Gastroesophageal sphincter (tissue), 4 donors: ENCODE measurements around the gene IGFBP6. TPM values are rescaled to one million over a fixed set of nuclear protein-coding genes. Genes with fewer than 3 reads are reported as not detected.

Source experiments
- ATAC-seq: fragments of 150-250 bp; one replicate; pipeline ENCODE4 v1.9.1; 2016; ENCODE audit warnings: mild to moderate bottlenecking, moderate library complexity
- H3K27ac ChIP-seq, 4 donors: fragments of 200-600 bp; sonication (generic) in 3 of 4; 1 replicate in 3 of 4; 2 replicates in 1 of 4; pipeline ENCODE4 v1.5.1; 2016 to 2019
- H3K27me3 ChIP-seq: fragments of 200-600 bp; sonication (generic); one replicate; pipeline ENCODE4 v1.5.1; 2019
- H3K36me3 ChIP-seq, 2 donors: fragments of 200-600 bp; sonication (generic); one replicate each; pipeline ENCODE4 v1.5.1; 2019; ENCODE audit warnings: control low read depth in 1 of 2
- H3K4me1 ChIP-seq, 3 donors: fragments of 200-600 bp; sonication (generic); 1 replicate in 2 of 3; 2 replicates in 1 of 3; pipeline ENCODE4 v1.5.1; 2016 to 2019; ENCODE audit warnings: control low read depth in 2 of 3
- H3K4me3 ChIP-seq, 2 donors: fragments of 200-600 bp; sonication (generic); one replicate each; pipeline ENCODE4 v1.5.1; 2019; ENCODE audit warnings: mild to moderate bottlenecking in 1 of 2, moderate library complexity in 1 of 2
- H3K9me3 ChIP-seq, 3 donors: fragments of 200-600 bp; sonication (generic); one replicate each; pipeline ENCODE4 v1.5.1; 2017 to 2019; ENCODE audit warnings: control low read depth in 2 of 3
- EP300 ChIP-seq: sonication (generic); formaldehyde crosslinking; IDR thresholded peaks from one replicate; pipeline ENCODE4 v1.6.1; 2017; ENCODE audit warnings: antibody characterized with exemption, mild to moderate bottlenecking
- POLR2A ChIP-seq, 2 donors: fragments of 450-650 bp; IDR thresholded peaks; one replicate each; pipeline ENCODE4 v1.6.1; 2017; ENCODE audit warnings: antibody characterized with exemption in 2 of 2, mild to moderate bottlenecking in 2 of 2, moderate library complexity in 1 of 2
- POLR2AphosphoS5 ChIP-seq: sonication (generic); formaldehyde crosslinking; IDR thresholded peaks from one replicate; pipeline ENCODE4 v1.6.1; 2017; ENCODE audit warnings: antibody characterized with exemption
- WGBS, 2 donors: methylation state at CpG; one replicate each; pipeline ENCODE4 v1.1.5; 2018; ENCODE audit warnings: low coverage in 1 of 2; 5-methylcytosine and 5-hydroxymethylcytosine counted together
- total RNA-seq, 4 donors: library from RNA; depleted of rRNA; stranded (reverse); fragments of >200 nt; gene quantifications; one replicate each; pipeline ENCODE4 v1.1.0, GENCODE V29; 2016
- TF ChIP-seq, protein P1 (sequence below), 4 experiments: fragments of 200-600 bp in 2 of 4; fragments of 450-650 bp in 2 of 4; sonication (generic) in 1 of 4; IDR thresholded peaks; one replicate each; pipeline ENCODE4 v1.5.1; 2017 to 2019; ENCODE audit warnings: antibody characterized with exemption in 4 of 4, mild to moderate bottlenecking in 2 of 4, moderate library complexity in 2 of 4

Gene IGFBP6
- total RNA-seq, 4 donors from 2014 or later = 632 to 1,838 (median 914) TPM

DNA sequence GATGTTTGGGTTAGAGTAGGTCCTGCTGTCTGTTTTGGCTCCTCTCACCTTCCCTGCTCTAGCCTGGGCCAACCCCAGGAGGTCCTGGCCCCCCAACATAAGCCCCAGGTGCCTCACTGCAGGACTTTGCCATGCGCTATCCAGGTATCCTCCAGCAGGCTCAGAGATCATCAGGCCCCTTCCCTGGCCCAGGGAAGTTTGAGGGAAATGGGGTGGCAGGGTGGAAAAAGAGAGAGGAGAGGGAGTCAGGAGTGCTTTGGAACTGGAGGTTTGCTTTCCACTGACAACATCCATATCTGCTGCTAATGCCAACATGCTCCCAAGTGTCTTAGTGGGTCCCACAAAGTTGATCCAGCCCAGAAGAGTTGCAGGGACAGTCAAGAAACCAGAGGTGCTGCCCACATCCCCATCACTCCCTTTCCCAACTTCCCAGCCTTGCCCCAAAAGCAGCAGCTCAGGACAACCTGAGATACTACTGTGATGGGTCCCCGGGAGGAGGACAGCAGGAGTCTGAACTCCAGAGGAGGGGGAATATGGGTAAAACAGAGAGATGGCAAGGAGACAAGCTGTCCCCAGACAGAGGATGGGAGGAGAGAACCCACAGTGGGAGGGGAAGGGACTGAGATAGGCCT, 46.9 kb upstream of the IGFBP6 start:
- Histone ChIP-seq H3K4me1 (peaks cover 0 to 85% (median 64%) of the 10 kb centered on the region in 3 donors), H3K27me3 (no peaks in the 10 kb centered on the region), H3K9me3 (no peaks in the 10 kb centered on the region), H3K4me3 (peak overlapping the region; percentile 57 to 85), H3K36me3 (peaks cover 0 to 23% of the 10 kb centered on the region in 2 donors), H3K27ac (peak overlapping the region; percentile 97 to 100 (median 99))
- 44% methylated on average over 2 of the region's 2 CpGs; no CpG with 5 or more reads in 1 of the 2 donors for WGBS, 2 donors
- no peak for ATAC-seq
- TF ChIP-seq, protein P1, sequence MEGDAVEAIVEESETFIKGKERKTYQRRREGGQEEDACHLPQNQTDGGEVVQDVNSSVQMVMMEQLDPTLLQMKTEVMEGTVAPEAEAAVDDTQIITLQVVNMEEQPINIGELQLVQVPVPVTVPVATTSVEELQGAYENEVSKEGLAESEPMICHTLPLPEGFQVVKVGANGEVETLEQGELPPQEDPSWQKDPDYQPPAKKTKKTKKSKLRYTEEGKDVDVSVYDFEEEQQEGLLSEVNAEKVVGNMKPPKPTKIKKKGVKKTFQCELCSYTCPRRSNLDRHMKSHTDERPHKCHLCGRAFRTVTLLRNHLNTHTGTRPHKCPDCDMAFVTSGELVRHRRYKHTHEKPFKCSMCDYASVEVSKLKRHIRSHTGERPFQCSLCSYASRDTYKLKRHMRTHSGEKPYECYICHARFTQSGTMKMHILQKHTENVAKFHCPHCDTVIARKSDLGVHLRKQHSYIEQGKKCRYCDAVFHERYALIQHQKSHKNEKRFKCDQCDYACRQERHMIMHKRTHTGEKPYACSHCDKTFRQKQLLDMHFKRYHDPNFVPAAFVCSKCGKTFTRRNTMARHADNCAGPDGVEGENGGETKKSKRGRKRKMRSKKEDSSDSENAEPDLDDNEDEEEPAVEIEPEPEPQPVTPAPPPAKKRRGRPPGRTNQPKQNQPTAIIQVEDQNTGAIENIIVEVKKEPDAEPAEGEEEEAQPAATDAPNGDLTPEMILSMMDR (IDR thresholded peaks at IDR 0.05) = no peak
- no peak for TF ChIP-seq EP300

DNA sequence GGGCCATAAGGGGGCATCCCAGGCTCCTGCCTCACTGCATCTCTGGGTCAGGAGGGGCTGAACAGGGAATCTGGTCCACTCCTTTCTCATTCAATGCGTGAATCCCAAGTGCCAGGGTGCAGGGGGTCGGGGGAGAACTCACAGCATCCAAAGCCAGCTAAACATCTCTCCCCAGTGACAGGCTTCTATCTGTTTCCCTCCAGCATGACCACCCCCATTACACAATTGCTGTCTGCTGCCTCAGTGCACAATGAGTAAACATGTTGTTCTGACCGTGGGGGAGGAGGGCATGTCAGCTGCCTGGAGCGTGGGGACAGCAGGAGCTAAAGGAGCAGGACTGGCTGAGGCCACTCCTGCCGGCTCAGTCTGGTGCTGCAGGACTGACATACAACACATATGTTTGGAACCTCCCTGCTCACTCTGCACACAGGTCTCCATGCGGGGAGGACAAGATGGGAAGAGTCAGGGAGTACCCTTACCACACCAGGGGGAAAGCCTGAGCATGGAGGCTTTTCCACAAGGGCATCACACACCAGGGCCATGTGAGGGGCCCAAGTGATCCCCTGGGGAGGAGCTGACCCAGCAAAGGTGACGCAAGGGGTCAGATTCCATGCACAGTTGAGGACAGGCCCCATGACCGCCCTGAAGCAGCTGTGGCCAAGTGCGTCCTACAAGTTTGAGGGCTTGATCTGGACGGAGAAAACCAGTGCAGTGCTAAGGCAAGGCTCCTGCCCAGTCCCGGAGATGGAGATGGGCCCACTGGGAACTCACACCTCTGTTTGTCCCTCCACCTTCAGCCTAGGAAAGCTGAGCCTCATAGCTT, 46.2 kb upstream of the IGFBP6 start:
- Histone ChIP-seq H3K4me3 (peak overlapping the region; percentile 57 to 85), H3K36me3 (peaks cover 0 to 30% of the 10 kb centered on the region in 2 donors), H3K4me1 (peaks cover 0 to 85% (median 61%) of the 10 kb centered on the region in 3 donors), H3K27me3 (no peaks in the 10 kb centered on the region), H3K9me3 (no peaks in the 10 kb centered on the region), H3K27ac (peak overlapping the region; percentile 97 to 100 (median 99))
- TF ChIP-seq POLR2A (IDR thresholded peaks at IDR 0.05) = peak; percentile 34 to 56
- peak; percentile 84 for TF ChIP-seq POLR2AphosphoS5
- no peak for TF ChIP-seq EP300
- TF ChIP-seq, protein P1 (IDR thresholded peaks at IDR 0.05) = peak in 3 of 4 experiments; percentile 19 to 65 (median 62)
- ATAC-seq = peak; percentile 13
- WGBS, 2 donors = 17 to 63% methylated on average over 1 to 2 of the region's 11 CpGs

GRCh38 chr12:53051881-53052412, 45.5 kb upstream of the IGFBP6 start:
- ATAC-seq = no peak
- H3K36me3 ChIP-seq = peaks cover 0 to 37% of the 10 kb centered on the region in 2 donors
- no peaks in the 10 kb centered on the region for H3K27me3 ChIP-seq
- no peaks in the 10 kb centered on the region for H3K9me3 ChIP-seq
- peaks cover 0 to 89% (median 61%) of the 10 kb centered on the region in 3 donors for H3K4me1 ChIP-seq
- H3K4me3 ChIP-seq = peak overlapping the region; percentile 57 to 85
- peak overlapping the region; percentile 97 to 100 (median 99) for H3K27ac ChIP-seq
- TF ChIP-seq POLR2AphosphoS5 = no peak
- TF ChIP-seq POLR2A (IDR thresholded peaks at IDR 0.05) = no peak
- TF ChIP-seq, protein P1 (IDR thresholded peaks at IDR 0.05) = no peak
- no peak for TF ChIP-seq EP300
- 14% methylated on average over 2 of the region's 7 CpGs; no CpG with 5 or more reads in 1 of the 2 donors for whole genome bisulfite sequencing, 2 donors

- peaks cover 0 to 96% (median 61%) of the 10 kb centered on the region in 3 donors for H3K4me1 ChIP-seq
- peaks cover 0 to 44% of the 10 kb centered on the region in 2 donors for H3K36me3 ChIP-seq
- H3K27me3 ChIP-seq = no peaks in the 10 kb centered on the region
- no peaks in the 10 kb centered on the region for H3K9me3 ChIP-seq
- ATAC-seq = peak; percentile 24
- no peak for TF ChIP-seq EP300
- TF ChIP-seq POLR2AphosphoS5 = peak; percentile 54
- TF ChIP-seq, protein P1 (IDR thresholded peaks at IDR 0.05) = peak in 3 of 4 experiments; percentile 17 to 23 (median 19)
- peak in 1 of 2 donors; percentile 12 for TF ChIP-seq POLR2A (IDR thresholded peaks at IDR 0.05)
- peak overlapping the region; percentile 97 to 100 (median 99) for H3K27ac ChIP-seq
- H3K4me3 ChIP-seq = peak overlapping the region; percentile 57 to 85
- WGBS, 2 donors = 0% methylated on average over 1 to 2 of the region's 11 CpGs
These were observed 44.8 kb upstream of the IGFBP6 start for GRCh38 chr12:53052419-53053217.
